GM19099 (cell line): ENCODE measurements around the gene OPN1MW.
"Not testable (repeated sequence)": the region's sequence is repeated elsewhere in the genome, so short reads cannot be mapped to it uniquely, and the experiment has no call there.

Source experiments
- POLR2A ChIP-seq: IDR thresholded peaks from 3 replicates; pipeline ENCODE4 v1.6.1; 2011; ENCODE audit warnings: low read depth; ENCODE audit not compliant: insufficient read length; ENCODE audit errors: extremely low read depth

The OPN1MW gene

DNA sequence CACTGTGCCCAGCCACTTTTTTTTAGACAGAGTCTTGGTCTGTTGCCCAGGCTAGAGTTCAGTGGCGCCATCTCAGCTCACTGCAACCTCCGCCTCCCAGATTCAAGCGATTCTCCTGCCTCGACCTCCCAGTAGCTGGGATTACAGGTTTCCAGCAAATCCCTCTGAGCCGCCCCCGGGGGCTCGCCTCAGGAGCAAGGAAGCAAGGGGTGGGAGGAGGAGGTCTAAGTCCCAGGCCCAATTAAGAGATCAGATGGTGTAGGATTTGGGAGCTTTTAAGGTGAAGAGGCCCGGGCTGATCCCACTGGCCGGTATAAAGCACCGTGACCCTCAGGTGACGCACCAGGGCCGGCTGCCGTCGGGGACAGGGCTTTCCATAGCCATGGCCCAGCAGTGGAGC is at the start of gene OPN1MW:
TSS of gene OPN1MW (plus strand) at position 301 of the 400 bp plus-strand sequence. CDS start at position 383, 82 bp downstream.
- not testable (repeated sequence) for TF ChIP-seq POLR2A

DNA sequence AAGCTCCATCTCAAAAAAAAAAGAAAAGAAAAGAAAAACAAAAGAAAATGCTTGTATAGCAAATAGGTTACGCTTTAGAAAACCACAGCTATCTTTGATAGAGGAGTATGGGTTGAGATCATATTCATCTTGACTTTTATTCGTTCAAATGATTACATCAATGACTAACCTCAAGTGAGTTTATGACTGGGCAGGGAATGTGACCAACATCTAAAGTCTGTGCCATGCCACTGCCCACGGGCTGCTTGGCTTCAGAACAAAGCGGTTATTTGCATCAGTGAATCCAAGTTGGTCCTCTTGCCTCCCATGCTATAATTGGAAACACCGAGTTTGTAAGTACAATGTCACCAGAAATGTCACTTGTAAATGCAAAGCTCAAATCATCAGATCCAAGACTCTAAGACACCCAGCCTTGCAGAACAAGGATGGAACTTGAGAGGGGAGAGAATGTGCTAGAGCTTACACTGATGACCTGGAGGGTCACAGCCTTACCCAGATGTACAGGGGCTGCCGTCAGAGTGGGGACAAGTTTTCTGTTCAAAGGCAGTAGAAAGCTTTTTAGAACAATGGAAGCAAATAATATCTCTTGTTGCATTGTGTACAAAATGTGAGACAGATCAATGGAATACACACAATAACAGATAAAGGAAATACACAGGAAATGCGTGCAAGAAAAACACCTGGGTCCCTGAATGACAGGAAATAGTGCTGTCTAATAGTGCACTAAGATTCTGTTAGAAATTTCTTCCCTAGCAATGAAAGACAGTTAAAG is 46.8 kb upstream of the OPN1MW start:
- TF ChIP-seq POLR2A, result no peak

DNA sequence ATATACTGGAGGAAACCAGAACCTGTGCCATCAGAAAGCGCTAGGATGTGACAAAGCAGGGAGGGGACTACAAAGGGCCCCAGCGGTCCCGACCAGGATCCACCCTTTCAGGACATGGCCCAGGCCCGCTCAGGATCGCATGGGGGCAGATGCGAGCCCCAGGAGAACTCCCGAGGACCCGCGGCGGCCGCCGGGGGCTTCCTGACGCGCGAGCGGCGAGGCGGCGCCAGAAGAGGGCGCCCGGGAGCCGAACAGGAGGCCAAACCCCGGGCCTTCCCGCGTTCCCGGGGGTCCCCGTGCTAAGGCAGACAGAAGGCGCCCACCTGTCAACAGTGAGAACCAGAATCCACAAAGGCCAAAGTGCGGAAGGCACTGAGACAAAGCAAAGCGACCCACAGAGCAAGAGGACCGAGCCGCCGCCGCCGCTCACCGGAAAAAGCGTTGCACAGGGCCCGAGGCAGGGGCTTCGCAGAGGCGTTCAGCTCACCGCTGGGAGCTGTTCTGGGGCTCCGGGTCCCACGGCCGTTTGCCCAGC is 45.7 kb upstream of the OPN1MW start:
- no peak for TF ChIP-seq POLR2A

DNA sequence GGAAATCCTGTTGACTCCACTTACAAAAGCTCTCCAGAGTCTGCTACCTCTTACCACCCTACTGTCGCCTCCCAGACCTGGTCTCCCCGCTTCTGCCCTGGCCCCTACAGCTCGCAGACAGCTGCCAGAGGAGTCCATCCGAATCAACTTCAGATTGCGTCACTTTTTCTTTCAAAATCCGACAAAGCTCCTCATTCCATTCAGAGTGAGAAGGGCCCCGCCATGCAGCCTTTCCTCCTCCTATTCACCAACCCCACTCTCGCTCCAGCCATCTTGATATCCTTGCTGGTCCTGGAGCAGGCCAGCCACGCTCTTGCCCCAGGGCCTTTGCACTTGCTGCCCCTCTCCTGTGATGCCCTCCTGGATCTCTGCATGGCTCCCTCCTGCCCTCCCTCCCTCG is 43.5 kb upstream of the OPN1MW start:
- TF ChIP-seq POLR2A, result no peak

DNA sequence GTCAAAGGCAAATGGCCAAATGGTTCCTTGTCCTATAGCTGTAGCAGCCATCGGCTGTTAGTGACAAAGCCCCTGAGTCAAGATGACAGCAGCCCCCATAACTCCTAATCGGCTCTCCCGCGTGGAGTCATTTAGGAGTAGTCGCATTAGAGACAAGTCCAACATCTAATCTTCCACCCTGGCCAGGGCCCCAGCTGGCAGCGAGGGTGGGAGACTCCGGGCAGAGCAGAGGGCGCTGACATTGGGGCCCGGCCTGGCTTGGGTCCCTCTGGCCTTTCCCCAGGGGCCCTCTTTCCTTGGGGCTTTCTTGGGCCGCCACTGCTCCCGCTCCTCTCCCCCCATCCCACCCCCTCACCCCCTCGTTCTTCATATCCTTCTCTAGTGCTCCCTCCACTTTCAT is 42.2 kb upstream of the OPN1MW start:
- TF ChIP-seq POLR2A, result no peak

DNA sequence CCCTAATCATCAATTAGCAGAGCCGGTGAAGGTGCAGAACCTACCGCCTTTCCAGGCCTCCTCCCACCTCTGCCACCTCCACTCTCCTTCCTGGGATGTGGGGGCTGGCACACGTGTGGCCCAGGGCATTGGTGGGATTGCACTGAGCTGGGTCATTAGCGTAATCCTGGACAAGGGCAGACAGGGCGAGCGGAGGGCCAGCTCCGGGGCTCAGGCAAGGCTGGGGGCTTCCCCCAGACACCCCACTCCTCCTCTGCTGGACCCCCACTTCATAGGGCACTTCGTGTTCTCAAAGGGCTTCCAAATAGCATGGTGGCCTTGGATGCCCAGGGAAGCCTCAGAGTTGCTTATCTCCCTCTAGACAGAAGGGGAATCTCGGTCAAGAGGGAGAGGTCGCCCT is 41.7 kb upstream of the OPN1MW start:
- TF ChIP-seq POLR2A, result no peak

DNA sequence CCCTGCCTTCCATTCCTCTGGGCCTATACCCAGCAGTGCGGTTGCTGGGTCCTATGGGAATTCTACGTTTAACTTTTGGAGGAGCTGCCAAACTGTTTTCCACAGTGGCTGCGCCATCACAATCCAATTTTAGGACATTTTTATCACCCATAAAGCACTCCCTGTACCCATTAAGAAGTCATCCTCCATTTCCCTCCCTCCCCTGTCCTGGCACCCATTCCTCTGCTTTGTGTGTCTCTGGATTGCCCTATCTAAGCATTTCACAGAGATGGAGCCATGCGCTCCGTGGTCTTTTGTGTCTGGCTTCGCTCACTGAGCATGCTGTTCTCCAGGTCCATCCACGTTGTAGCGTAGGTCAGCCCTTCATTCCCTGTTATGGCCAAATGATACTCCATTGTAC is 40.0 kb upstream of the OPN1MW start:
- no peak for TF ChIP-seq POLR2A

DNA sequence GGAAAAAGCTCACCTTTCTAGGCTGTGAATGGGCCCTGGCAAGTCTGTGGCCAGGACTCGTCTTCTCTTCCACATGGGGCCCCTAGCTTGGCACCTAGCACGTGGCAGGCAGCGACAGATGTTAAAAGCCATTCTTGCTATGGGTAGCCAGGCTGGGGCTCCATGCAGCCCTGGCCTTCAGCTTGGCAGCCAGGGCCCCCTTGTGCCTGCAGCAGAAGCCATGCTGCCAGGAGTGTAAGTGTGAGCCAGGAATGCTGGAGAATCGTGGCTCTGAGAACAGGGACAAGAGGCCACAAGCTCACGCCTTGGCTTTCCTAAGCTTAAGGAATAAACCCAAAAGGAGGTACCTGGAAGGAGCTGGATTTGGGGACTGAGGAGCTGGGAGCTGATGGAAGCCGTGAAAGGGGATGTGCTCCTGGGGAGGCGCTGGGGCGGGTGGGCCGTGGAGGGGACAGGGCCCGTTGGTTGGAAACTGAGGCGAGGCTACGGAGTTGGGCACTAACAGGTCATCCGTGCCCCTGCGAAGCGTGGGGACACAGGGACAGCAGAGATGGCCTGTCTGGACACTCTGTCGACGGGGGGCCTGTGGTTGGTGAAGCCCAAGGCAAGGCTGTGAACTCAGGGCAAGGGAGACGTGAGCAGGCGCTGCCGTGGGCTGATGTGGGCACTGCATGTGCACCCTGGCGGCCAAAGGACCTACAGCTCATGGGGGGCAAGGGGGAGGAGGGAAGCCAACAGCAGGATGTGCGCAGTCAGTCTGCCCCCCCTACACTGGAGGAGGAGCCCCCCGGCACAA is 39.2 kb upstream of the OPN1MW start:
- no peak for TF ChIP-seq POLR2A

DNA sequence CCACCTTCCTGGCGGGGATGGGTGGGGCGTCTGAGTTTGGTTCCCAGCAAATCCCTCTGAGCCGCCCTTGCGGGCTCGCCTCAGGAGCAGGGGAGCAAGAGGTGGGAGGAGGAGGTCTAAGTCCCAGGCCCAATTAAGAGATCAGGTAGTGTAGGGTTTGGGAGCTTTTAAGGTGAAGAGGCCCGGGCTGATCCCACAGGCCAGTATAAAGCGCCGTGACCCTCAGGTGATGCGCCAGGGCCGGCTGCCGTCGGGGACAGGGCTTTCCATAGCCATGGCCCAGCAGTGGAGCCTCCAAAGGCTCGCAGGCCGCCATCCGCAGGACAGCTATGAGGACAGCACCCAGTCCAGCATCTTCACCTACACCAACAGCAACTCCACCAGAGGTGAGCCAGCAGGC is 38.4 kb upstream of the OPN1MW start, which contains the start of gene OPN1LW:
TSS of gene OPN1LW (plus strand) at position 234 of the 400 bp plus-strand sequence. CDS start at position 275, 41 bp downstream.
- not testable (repeated sequence) for TF ChIP-seq POLR2A

DNA sequence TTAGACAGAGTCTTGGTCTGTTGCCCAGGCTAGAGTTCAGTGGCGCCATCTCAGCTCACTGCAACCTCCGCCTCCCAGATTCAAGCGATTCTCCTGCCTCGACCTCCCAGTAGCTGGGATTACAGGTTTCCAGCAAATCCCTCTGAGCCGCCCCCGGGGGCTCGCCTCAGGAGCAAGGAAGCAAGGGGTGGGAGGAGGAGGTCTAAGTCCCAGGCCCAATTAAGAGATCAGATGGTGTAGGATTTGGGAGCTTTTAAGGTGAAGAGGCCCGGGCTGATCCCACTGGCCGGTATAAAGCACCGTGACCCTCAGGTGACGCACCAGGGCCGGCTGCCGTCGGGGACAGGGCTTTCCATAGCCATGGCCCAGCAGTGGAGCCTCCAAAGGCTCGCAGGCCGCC is 37.1 kb downstream of the OPN1MW start, which contains the start of gene OPN1MW2:
TSS of gene OPN1MW2 (plus strand) at position 301 of the 400 bp plus-strand sequence. CDS start at position 361, 60 bp downstream.
- not testable (repeated sequence) for TF ChIP-seq POLR2A
